Activated T-cell treated with anti-CD3 and anti-CD28 coated beads for 4 hours (primary cell): ENCODE results near the gene MED25.

Experiments
- DNase-seq: peaks from one replicate; pipeline ENCODE4 v3.0.0-alpha.2; 2020

Gene MED25

DNA sequence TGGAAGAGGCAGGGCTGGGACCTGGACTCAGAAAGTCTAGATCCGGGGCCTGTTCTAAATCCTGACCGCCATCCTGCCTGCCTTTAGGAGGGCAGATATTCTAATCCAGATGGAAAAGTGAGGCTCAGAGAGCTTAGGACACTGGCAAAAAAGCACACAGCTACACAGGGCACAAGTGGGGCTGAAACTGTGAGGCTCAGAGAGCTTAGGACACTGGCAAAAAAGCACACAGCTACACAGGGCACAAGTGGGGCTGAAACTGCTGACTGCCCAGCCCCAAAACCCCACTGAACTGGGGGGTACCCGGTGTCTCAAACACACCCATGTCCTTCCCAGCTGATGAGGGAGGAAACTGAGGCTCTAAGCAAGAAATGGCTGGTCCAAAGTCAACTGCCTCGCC, 57.1 kb downstream of the MED25 start:
- DNase-seq = no peak

DNA sequence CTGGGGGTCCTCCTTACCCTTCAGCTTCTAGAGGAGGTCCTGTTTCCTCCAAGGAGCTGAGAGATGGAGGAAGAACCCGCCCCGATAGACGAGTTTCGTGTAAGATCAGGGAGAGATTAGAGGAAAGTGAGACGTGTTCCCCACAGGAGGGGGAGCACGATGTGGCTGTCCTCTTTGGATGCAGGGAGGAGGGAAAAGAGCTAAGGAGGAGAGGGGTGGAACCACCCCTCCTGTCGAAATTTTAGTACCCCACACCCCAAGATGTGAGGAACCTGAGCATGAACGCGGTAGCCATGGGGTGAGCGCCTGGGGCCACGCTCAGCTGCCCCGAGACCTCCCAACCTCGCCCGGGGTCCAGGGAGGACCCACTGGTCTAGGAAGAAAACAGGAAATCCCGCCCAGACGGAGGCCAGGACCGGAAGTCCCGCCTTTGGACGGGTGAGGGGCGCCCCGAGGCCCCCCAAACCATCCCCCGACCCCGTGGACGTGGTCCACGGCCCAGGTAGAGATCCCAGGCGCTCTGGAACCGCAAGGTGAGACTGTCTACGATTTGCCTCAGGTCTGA, 57.9 kb downstream of the MED25 start:
- DNase-seq = peak; percentile 42

DNA sequence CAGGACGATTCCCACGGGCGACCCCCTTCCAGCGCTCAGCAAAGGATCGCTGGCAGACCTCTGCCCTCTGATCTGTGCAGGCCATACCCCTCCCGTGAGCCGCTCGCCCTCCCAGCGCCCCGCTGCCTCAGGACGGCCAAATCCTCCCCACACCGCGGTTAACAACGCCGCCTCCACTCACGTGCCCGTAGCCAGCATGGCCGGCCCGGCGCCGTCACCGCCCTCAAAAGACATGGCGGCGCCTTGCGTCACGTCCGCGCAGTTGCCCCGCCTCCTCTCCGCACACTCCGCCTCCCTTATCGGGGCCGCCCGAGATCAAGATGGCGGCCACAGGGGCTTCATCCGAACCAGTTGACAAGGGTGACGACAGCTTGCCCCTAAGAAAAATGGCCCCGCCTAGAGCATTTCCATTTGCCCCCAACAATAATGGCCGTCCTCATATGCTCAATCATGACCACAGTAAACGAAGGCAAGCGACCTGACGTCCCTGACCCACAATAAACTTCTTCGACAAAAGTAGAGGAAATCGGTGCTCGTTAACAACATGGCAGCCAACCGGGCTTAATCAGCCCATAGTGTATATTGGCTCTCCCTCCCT, 58.4 kb downstream of the MED25 start:
- DNase-seq = peak; percentile 94

GRCh38 chr19:49877020-49877878, 59.2 kb downstream of the MED25 start, which contains the start of the genes AKT1S1 and TBC1D17:
Gene AKT1S1 (minus strand): TSS chr19:49877355. CDS start chr19:49873295, 4,060 bp downstream.
Gene TBC1D17 (plus strand): TSS chr19:49877702. CDS start chr19:49877724, 22 bp downstream.
- peak; percentile 95 for DNase-seq

- peak; percentile 96 for DNase-seq
Observed at GRCh38 chr19:49877879-49878743, 60.0 kb downstream of the MED25 start.

- DNase-seq = no peak
Observed at GRCh38 chr19:49878744-49879070, 60.6 kb downstream of the MED25 start.

DNA sequence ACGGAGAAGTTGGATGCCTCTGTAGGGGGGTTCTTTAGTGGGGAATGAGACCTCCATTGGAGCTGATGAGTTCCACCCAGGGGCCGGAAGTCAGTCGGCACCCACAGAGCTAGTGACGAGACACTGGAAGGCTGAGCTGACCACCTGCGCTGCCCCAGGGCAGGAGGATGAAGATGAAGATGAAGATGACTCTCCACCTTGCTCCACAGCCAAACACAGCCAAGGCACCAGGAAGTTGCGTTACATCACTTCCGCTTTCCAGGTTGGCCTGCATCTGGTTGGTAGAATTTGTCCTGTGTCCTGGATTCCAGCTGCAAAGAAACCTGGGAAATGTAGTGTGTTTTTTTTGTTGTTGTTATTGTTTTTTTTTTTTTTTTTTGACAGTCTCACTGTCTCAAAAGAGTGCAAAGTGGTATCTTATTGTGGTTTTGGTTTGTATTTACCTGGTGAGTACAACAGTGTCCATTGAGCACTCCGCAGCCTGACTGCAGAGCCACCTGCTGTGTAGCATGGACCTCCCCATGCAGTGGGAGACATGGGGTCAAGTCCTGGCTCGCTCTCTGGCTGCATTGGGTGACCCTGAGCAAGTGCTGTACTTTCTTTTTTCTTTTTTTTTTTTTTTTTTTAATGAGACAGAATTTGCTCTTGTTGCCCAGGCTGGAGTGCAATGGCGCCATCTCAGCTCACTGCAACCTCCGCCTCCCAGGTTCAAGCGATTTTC, 61.3 kb downstream of the MED25 start:
- DNase-seq = no peak

GRCh38 chr19:49880162-49880869, 62.2 kb downstream of the MED25 start:
- DNase-seq = no peak

- DNase-seq = no peak
Observed at GRCh38 chr19:49881186-49881585, 63.1 kb downstream of the MED25 start.

- no peak for DNase-seq
Observed at GRCh38 chr19:49881672-49882394, 63.7 kb downstream of the MED25 start.

GRCh38 chr19:49882643-49883042, 64.6 kb downstream of the MED25 start:
- DNase-seq = no peak

DNA sequence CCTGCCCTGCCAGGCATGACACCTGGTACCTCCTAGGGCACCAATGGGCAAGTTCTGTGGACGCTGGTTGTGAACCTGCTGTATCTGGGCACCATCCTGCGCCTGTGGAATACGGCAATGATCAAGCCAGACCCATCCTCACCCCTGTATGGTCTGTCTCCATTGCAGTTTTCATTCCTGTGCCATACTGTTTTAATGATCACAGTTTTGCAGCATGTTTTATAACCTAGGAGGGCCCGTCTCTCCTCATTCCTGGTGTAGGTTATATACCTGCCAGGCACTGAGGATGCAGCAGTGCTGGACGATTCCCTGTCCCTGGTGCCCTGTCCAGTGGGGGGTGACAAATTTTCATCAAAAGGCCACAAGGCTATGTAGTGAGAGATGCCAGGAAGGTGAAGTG, 65.0 kb downstream of the MED25 start:
- no peak for DNase-seq

DNA sequence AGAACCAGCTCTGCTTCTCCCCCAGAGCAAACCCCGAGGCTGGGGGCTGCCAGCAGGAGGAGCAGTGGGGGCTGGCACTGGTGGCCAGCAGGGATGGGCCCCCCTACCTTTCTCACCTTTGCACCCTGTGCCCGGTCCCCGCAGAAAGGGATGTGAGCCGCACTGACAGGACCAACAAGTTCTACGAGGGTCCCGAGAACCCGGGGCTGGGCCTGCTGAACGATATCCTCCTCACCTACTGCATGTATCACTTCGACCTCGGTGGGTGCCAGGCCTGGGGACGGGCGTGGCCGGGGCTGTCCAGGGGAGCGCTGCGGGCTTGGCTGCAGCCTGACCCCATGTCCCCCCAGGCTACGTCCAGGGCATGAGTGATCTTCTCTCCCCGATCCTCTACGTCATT, 66.0 kb downstream of the MED25 start:
- DNase-seq = no peak

- DNase-seq = no peak
Observed at GRCh38 chr19:49884760-49885159, 66.7 kb downstream of the MED25 start.
